ENCODE measurements around the gene STXBP6.

The STXBP6 gene

DNA sequence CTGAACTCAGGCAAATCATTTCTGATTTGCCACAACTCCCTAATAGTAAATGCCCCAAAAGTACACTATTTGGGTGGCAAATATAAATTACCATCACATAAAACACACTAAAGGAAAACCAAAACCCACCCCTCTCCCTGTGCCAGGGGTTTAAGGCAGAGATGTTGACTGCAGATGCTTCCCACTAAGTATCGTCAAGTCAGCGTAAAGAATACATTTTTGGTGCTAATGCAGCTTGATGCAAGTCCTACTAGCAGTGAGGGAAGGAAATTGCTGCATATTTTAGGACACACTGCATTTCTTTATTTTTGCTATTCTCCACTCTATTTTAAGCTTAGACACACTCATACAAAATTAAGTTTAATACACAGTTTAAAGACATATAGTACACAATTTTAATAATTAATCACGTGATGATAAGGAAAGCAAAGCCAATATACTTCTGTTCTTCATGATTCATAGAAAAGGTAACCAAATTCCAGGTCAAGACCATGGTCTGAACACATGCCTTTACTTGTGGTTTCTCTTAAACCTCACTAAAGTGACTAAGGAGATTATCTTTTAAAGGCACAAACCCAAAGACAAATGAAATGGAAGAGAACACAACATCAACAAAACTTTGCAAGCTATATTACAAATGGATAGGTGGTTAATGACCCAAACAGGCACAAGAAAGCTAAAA, 162.2 kb downstream of the STXBP6 start:
- DNase-seq (ENCODE audit: low read depth in 3 of 3): no peak

DNA sequence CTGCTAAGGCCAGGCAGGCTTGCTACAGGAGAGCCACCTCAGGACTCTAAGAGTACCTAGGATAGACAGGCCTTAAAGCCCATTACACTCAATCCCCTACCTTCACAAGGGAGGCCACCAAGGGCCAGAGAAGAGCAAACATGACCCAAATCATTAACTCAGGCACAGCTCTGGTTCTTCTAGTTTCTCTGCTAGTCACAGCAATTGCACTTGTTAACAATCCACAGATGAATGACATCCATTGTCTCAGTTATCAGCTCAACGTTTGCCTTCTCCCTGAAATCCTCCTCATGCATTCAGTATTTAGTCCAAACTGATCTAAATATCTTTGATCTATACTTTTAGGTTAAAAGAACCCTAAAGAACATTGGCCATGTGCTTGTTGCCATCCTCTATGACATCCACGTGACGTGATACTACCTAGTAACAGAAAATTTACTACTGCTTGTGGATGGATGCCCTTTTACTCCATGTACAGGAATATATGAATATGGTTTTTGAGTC, 164.5 kb downstream of the STXBP6 start:
- no peak for DNase-seq (ENCODE audit: low read depth in 3 of 3)

DNA sequence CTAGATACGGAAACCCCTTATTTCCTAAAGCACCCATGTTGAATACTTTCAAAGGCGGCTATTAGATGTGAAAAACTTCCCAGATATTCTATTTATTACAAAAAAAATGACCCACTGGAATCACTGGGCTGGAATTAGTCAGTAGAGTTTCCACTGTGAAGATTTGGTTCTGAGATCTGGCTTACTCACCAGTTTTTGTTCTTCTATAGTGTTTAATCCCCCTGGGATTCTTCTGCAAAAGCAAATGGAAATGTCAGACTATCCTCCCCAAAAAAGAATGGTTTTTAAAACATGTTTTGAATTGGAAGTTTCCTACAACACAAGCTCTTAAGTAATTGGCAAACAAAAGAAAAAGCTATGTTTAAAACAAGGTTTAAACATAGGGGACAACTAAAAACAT, 166.4 kb downstream of the STXBP6 start:
- no peak for DNase-seq (ENCODE audit: low read depth in 3 of 3)

- DNase-seq (ENCODE audit: low read depth in 3 of 3): no peak
Observed at GRCh38 chr14:24881116-24881893, 168.6 kb downstream of the STXBP6 start.

DNA sequence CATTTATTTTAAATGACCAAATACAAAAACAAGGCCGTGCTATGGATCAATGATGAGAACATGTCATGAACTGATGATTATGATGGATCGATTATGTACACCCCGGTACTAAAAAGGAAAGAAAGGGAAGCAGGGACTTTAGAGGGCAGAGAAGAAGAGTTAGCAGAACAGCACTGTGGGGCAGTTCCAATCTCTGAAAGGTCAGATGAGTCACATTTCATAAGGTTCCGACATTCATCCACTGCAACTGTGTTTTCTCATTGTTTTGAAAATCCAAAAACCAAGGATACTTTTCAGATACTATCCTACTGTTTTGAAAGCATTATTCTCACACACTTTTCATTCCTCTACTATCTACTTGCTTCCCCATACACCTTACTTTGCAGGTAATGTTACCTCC, 169.3 kb downstream of the STXBP6 start:
- no peak for DNase-seq (ENCODE audit: low read depth in 3 of 3)

GRCh38 chr14:24879661-24880386, 170.1 kb downstream of the STXBP6 start:
- no peak for DNase-seq (ENCODE audit: low read depth in 3 of 3)

DNA sequence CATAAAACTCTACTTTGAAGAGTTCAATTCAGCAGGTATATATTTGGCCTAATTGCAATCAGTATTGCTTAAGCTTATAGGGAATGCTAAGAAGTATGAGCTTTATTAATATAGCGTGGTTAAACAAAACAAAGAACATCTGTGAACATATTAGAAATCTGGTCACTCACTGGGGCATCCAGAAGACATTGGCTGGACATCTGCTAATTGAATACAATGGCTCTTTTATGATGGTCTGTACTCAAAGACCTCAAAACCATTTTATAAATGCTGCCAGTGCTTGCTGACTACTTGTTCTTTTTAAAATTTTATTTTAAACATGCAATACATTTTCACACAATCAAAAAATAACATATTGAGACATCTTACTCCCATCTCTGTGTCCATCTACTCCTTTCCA, 173.0 kb downstream of the STXBP6 start:
- no peak for DNase-seq (ENCODE audit: low read depth in 3 of 3)

GRCh38 chr14:24875991-24876878, 173.7 kb downstream of the STXBP6 start:
- no peak for DNase-seq (ENCODE audit: low read depth in 3 of 3)

GRCh38 chr14:24875203-24875838, 174.6 kb downstream of the STXBP6 start:
- DNase-seq (ENCODE audit: low read depth in 3 of 3): no peak

DNA sequence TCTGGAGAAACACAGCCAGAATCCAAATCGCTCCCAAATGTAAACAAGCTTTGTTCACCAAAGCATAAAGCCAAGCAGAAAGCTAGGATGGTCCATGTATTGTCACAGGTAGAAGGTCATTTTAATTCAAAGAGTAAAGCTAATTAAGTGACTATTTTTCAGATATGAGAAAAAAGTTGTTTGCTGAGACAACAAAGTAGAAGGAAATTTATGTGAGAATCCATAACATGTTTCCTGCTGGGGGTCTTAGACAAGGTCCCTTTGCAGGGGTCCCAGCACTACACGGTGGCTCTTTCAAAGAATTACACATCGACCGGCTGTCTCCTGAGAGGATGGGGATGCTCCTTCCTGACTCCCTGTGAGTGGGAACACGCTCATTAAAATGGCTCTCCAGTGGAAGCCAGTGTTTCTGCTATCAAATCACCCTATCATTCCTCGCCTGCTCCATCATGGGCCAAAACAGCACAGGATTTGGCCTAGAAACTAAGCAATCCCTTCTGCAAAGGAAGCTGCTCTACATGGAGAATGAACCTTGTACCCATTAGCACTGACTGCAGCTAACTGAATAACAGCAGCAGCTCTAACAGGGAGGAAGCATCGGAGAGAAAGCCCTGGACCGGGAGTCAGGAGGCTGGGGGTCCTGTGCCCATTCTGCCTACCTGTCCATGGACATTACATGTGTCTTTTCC, 175.3 kb downstream of the STXBP6 start:
- no peak for DNase-seq (ENCODE audit: low read depth in 3 of 3)

DNA sequence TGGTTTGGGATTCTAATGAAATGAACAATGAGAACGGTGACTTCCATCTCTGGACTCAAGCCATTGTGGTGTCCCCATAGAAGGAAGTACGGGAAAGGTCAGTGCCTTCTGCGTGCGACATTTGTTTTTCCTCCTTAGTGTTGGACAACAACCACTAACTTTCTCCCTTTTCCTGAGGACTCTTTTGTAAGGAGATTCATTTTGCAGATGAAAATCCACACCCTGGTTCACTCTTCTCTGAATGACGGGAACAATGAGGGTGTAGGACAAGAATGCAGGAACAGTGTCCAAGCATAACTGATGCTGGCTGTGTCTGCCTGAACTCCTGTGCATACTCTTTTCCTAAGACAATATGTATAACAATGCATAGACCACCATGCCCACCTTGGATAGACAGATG, 176.4 kb downstream of the STXBP6 start:
- no peak for DNase-seq (ENCODE audit: low read depth in 3 of 3)

DNA sequence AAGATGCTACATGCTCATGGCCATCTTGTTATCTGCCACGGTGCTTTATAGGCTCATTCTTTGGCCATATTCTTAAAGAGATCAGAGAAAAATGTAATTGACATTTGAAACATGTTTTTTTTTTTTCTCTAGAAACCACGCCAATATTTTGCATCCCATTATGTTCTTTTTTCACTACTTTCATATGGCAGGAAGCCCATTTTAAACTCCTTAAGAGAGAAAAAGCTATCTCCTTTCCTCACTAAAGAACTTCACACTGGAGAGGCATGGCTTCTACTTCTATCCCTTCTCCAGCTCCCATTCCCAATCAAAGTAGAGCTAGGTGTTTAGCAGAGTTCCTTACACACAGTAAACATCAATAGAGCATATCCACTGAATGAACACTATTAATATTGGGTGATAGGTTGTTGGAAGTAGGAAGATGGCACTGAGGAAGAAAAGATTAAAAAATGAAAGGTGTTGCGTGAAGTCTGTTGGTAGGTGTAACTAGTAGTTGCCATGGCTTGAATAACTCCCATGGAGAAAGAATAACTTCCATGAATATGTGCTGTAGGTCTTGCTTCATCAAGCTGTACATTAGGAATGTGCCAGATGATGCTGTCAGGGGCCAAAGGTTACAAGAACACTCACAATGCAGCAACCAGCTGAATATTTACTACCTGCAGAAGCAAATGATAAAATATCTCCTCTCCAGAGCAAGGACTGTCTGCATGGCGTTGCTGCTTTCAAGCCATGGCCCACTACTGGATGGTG, 178.8 kb downstream of the STXBP6 start:
- no peak for DNase-seq (ENCODE audit: low read depth in 3 of 3)

- DNase-seq (ENCODE audit: low read depth in 3 of 3): no peak
Observed at GRCh38 chr14:24868389-24868788, 181.6 kb downstream of the STXBP6 start.

- no peak for DNase-seq (ENCODE audit: low read depth in 3 of 3)
Observed at GRCh38 chr14:24866067-24866639, 183.8 kb downstream of the STXBP6 start.

DNA sequence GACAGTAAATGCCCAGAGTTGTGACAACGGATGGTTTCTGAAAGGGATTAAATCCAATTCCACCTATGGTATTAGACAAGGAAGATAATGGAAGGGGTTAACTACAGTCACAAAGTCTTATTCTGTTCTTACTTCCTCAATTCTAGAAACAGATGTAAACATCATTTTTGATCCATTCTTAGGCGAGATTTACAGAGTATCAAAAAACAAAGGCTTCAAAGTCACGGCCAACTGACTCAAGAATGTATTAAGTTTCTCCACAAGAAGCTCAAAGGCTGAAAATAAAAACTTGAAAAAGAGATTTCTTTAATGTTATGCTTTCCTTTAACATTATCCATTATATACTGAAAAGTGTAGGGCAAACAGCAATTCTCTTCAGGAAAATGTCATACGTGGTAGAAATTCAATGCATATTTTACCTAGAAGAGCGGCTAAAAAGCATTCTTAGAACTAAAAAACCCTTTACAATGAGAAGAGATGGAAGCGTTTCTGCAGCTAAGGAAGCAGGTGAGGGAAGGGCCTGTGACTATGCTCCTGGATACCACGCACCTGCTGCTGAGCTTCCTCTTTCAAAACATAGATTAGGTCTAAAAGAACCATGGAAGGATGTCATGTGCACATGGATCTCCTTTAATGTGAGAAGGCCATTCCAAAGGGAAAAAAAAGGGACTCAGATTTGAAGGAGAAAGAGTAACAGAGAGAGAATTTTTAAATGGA, 185.8 kb downstream of the STXBP6 start:
- no peak for DNase-seq (ENCODE audit: low read depth in 3 of 3)

GRCh38 chr14:24861083-24861630, 188.8 kb downstream of the STXBP6 start:
- no peak for DNase-seq (ENCODE audit: low read depth in 3 of 3)

DNA sequence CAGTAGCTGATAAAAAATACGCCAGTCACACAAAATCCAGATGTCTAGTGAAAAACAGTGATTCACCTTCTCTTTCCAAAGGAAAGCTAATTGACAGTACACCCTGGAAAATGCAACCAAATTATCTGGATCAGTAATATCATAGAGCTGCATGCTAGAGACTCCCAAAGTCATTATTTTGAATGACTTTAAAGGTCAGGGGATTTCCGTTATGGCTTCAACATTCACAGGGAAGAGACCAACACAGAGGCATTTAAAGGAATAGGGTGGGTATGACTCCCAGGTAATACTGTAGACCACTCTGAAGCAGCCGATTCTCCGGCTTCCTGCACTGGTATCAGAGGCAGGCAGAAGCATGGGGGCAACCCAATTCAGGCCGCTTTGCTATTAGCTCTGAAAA, 190.4 kb downstream of the STXBP6 start:
- DNase-seq (ENCODE audit: low read depth in 3 of 3): no peak

DNA sequence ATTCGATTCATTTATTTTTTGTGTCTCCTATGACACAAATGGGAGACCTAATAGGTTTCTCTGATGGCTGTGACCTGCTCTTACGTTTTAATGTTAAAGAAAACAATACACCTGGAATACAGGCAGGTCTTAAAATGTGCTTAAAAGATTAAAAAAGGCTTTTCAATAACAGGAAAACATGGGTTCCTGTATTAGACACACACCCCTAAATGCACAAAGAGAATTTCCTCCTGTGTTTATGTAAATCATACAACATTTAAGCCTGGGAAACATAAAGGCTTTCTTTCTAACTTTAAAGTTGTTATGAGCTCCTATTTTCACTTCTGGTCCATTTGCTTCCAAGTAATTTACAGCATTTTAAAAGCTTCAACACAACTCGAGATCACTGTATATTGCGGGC, 191.3 kb downstream of the STXBP6 start:
- DNase-seq (ENCODE audit: low read depth in 3 of 3): no peak

Measured in stimulated activated CD4-positive, alpha-beta T cell treated with anti-CD3 and anti-CD28 coated beads, TNF-alpha, amount 100 ng/mL, for 24 hours (primary cell).